Kasumi-1 (cell line): Measurements from ENCODE around the gene ROR1.

ENCODE experiments used
- DNase-seq, 2 experiments: peaks; one replicate each; lab custom pipeline; 2025; lab: John Stamatoyannopoulos, UW

Gene ROR1

GRCh38 chr1:64107632-64108031 lies 333.8 kb downstream of the ROR1 start:
- no peak for DNase-seq

- no peak for DNase-seq
These were observed 337.3 kb downstream of the ROR1 start for GRCh38 chr1:64110924-64111777.

- no peak for DNase-seq
These were observed 338.0 kb downstream of the ROR1 start for GRCh38 chr1:64111787-64112186.

GRCh38 chr1:64112281-64112680 lies 338.5 kb downstream of the ROR1 start:
- no peak for DNase-seq

- no peak for DNase-seq
These were observed 340.3 kb downstream of the ROR1 start for GRCh38 chr1:64114012-64114525.

- no peak for DNase-seq
These were observed 342.7 kb downstream of the ROR1 start for GRCh38 chr1:64116537-64116936.

GRCh38 chr1:64117492-64117891 lies 343.7 kb downstream of the ROR1 start:
- no peak for DNase-seq

- no peak for DNase-seq
These were observed 348.1 kb downstream of the ROR1 start for GRCh38 chr1:64121766-64122385.

- DNase-seq = no peak
These were observed 348.8 kb downstream of the ROR1 start for GRCh38 chr1:64122588-64122987.

- DNase-seq = no peak
These were observed 351.1 kb downstream of the ROR1 start for GRCh38 chr1:64124704-64125440.

- no peak for DNase-seq
These were observed 352.8 kb downstream of the ROR1 start for GRCh38 chr1:64126581-64126980.

- no peak for DNase-seq
These were observed 353.5 kb downstream of the ROR1 start for GRCh38 chr1:64127297-64127696.

- DNase-seq = no peak
These were observed 355.9 kb downstream of the ROR1 start for GRCh38 chr1:64129701-64130100.

GRCh38 chr1:64131155-64131554 lies 357.3 kb downstream of the ROR1 start:
- DNase-seq = no peak

- no peak for DNase-seq
These were observed 359.2 kb downstream of the ROR1 start for GRCh38 chr1:64133036-64133435.

GRCh38 chr1:64135462-64136223 lies 361.8 kb downstream of the ROR1 start:
- DNase-seq = no peak

- DNase-seq = no peak
These were observed 362.5 kb downstream of the ROR1 start for GRCh38 chr1:64136296-64136695.

- peak; percentile 60 to 72 for DNase-seq
These were observed 363.1 kb downstream of the ROR1 start for GRCh38 chr1:64136752-64137411.

GRCh38 chr1:64137412-64137803 lies 363.6 kb downstream of the ROR1 start:
- no peak for DNase-seq

GRCh38 chr1:64139877-64140276 lies 366.1 kb downstream of the ROR1 start:
- no peak for DNase-seq

- DNase-seq = no peak
These were observed 366.8 kb downstream of the ROR1 start for GRCh38 chr1:64140596-64140995.
